ENCODE data around the gene CDC25A. TPM values are rescaled to one million over a fixed set of nuclear protein-coding genes. Genes with fewer than 3 reads are reported as not detected.
A peak's percentile ranks its signal among the peaks of the same experiment; 100 is the strongest.

CDC25A gene
- total and polyA plus RNA-seq, 4 experiments from 2014 or later = 0.09 TPM; not detected in 3

DNA sequence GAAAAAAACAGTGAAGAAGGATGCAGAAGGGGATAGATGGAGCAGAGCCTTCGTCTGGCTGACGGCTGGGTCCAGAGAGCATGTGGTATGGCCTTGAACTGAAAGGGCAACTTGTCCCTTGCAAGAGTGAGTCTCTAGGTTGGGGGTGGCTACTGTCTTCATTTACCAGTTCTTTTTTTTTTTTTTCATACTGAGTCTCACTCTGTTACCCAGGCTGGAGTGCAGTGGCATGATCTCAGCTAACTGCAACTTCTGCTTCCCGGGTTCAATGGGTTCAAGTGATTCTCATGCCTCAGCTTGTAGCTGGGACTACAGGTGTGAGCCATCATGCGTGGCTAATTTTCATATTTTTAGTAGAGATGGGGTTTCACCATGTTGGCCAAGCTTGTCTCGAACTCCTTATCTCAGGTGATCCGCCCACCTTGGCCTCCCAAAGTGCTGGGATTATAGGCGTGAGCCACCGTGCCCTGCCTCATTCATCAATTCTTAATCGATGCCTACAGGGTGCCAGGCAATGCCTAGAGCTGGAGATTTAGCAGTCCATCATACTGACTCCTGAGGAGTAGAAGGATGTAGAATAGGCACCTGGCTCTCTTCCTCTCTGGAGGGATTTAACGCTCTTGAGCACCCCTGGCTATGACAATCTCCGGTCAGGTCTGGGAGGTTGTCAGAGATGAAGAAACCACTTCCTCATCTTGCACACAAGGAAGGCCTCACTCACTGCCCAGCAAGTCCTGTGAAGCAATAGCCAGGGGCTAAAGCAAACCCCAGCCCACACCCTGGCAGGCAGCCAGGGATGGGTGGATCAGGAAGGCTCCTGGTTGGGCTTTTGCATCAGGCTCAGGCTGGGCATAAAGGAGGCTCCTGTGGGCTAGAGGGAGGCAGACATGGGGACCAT is 34.6 kb upstream of the CDC25A start, which contains the start of gene CAMP:
CAMP (plus strand) TSS at position 880 of the 898 bp plus-strand sequence; CDS start at position 897, 17 bp downstream.
- DNase-seq = no peak
- Histone ChIP-seq H3K9me3 (ENCODE audit: control insufficient read depth in 1 of 2, low read length in 2 of 2) (no peaks in the 10 kb centered on the region), H3K36me3 (ENCODE audit: insufficient read depth, low read length) (no peaks in the 10 kb centered on the region), H3K27me3 (ENCODE audit: insufficient read depth, low read length) (no peaks in the 10 kb centered on the region), H3K4me3 (ENCODE audit: low read length in 2 of 2) (no peak within 1 kb of the TSS), H3K4me1 (ENCODE audit: insufficient read depth, low read length) (no peaks in the 10 kb centered on the region), H3K27ac (ENCODE audit: low read depth, low read length) (no peak within 1 kb of the TSS)
- peak within 1 kb of the TSS in 1 of 7 donors; percentile 39 for H3K27ac Mint-ChIP-seq
- ChIA-PET POLR2A (ENCODE audit: partially characterized antibody) (no interaction called here), CTCF (ENCODE audit: partially characterized antibody) (interaction anchor here (0.5 kb wide), 1 partner anchor 50 kb away, joined by 3 read pairs; no protein-coding TSS in a partner anchor)
- H3K9me3 Mint-ChIP-seq = peaks cover 0 to 2% (median 0%) of the 10 kb centered on the region in 8 donors
- peaks cover 0 to 2% (median 0%) of the 10 kb centered on the region in 4 donors for H3K4me1 Mint-ChIP-seq
- H3K4me3 Mint-ChIP-seq = no peak within 1 kb of the TSS
- intact Hi-C loops (cut with micrococcal nuclease) = no loop called here
- no peaks in the 10 kb centered on the region for H3K36me3 Mint-ChIP-seq
- H3K27me3 Mint-ChIP-seq = peaks cover 2% of the 10 kb centered on the region in 2 donors

DNA sequence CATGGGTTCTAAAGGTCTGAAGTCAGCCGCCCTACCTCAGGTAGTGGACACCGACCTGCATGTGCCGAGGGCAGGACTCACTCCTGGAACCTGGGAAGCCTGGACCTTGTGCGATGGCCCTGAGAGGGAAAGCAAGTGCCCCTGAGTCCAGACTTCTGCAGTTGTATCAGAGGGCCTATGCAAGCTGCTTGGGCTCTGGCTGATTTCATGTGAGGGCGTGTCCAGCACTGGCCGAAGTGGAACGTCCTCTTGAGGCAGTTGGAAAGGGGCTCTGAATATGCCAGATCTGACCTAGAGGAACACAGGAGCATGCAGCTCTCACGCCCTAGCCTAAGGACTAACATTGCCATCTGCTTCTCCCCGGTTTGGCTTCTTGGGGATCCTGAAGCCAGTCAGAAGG is 32.5 kb upstream of the CDC25A start:
- Mint-ChIP-seq H3K36me3 (no peaks in the 10 kb centered on the region), H3K4me1 (no peaks in the 10 kb centered on the region), H3K4me3 (no peak overlapping the region), H3K27ac (no peak overlapping the region), H3K9me3 (peaks cover 0 to 2% (median 0%) of the 10 kb centered on the region in 8 donors), H3K27me3 (no peaks in the 10 kb centered on the region)
- intact Hi-C loops (cut with micrococcal nuclease) = no loop called here
- Histone ChIP-seq H3K4me1 (ENCODE audit: insufficient read depth, low read length) (no peaks in the 10 kb centered on the region), H3K4me3 (ENCODE audit: low read length in 2 of 2) (no peak overlapping the region), H3K27me3 (ENCODE audit: insufficient read depth, low read length) (no peaks in the 10 kb centered on the region), H3K9me3 (ENCODE audit: control insufficient read depth in 1 of 2, low read length in 2 of 2) (no peaks in the 10 kb centered on the region), H3K36me3 (ENCODE audit: insufficient read depth, low read length) (no peaks in the 10 kb centered on the region), H3K27ac (ENCODE audit: low read depth, low read length) (no peak overlapping the region)
- DNase-seq = no peak
- ChIA-PET CTCF (ENCODE audit: partially characterized antibody) (no interaction called here), POLR2A (ENCODE audit: partially characterized antibody) (no interaction called here)

DNA sequence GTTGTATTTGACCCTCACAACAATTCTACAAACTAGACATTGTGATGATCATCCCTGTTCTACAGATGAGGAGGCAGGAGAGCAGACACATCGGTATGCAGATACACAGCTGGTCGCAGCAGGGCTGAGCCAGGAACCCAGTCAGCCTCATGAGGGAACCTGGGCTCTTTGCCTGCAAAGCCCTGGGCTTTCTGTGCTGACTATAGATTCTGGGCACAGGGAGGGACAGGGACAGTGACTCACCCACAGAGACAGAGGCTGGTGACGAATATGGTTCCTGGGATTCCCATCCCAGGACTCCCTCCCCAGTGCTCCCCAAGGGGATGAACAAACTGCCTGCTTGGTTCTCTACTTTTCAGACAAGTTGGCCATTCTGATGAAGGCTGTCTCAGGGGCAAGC is 31.3 kb upstream of the CDC25A start:
- POLR2A ChIA-PET (ENCODE audit: partially characterized antibody) = no interaction called here
- H3K9me3 Mint-ChIP-seq = peaks cover 0 to 2% (median 0%) of the 10 kb centered on the region in 8 donors
- DNase-seq = no peak
- H3K9me3 ChIP-seq (ENCODE audit: control insufficient read depth in 1 of 2, low read length in 2 of 2) = no peaks in the 10 kb centered on the region
- H3K27ac Mint-ChIP-seq = no peak overlapping the region
- H3K27me3 ChIP-seq (ENCODE audit: insufficient read depth, low read length) = no peaks in the 10 kb centered on the region
- no peaks in the 10 kb centered on the region for H3K36me3 ChIP-seq (ENCODE audit: insufficient read depth, low read length)
- H3K4me1 Mint-ChIP-seq = no peaks in the 10 kb centered on the region
- no peak overlapping the region for H3K4me3 ChIP-seq (ENCODE audit: low read length in 2 of 2)
- CTCF ChIA-PET (ENCODE audit: partially characterized antibody) = no interaction called here
- no peaks in the 10 kb centered on the region for H3K27me3 Mint-ChIP-seq
- H3K4me3 Mint-ChIP-seq = no peak overlapping the region
- intact Hi-C loops (cut with micrococcal nuclease) = no loop called here
- no peak overlapping the region for H3K27ac ChIP-seq (ENCODE audit: low read depth, low read length)
- no peaks in the 10 kb centered on the region for H3K36me3 Mint-ChIP-seq
- no peaks in the 10 kb centered on the region for H3K4me1 ChIP-seq (ENCODE audit: insufficient read depth, low read length)

DNA sequence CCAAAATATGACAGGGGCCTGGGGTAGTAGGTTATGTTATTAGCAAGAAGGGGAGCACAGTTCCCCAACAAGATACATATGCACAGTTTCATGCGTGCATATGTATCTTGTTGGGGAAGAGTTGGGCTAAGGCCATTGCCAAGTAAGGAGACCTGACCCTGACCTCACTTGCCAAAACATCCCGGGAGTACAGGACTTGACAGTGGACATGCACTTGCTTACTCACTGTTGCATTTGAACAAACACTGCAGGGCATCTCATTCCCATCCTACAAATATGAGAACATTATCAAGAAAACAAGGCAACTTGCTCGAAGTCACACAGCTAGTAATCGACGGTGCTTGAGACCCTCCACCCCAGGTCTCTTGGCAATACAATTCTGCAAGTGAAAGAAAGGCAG is 30.3 kb upstream of the CDC25A start:
- POLR2A ChIA-PET (ENCODE audit: partially characterized antibody) = no interaction called here
- H3K9me3 ChIP-seq (ENCODE audit: control insufficient read depth in 1 of 2, low read length in 2 of 2) = no peaks in the 10 kb centered on the region
- no peak for DNase-seq
- no peak overlapping the region for H3K27ac ChIP-seq (ENCODE audit: low read depth, low read length)
- Mint-ChIP-seq H3K4me1 (no peaks in the 10 kb centered on the region), H3K27me3 (no peaks in the 10 kb centered on the region), H3K4me3 (no peak overlapping the region), H3K36me3 (no peaks in the 10 kb centered on the region), H3K27ac (peak overlapping the region in 1 of 7 donors; percentile 23), H3K9me3 (peaks cover 0 to 2% (median 0%) of the 10 kb centered on the region in 8 donors)
- CTCF ChIA-PET (ENCODE audit: partially characterized antibody) = interaction anchor here (0.6 kb wide), 1 partner anchor 831 kb away, joined by 3 read pairs; no protein-coding TSS in a partner anchor
- no peaks in the 10 kb centered on the region for H3K27me3 ChIP-seq (ENCODE audit: insufficient read depth, low read length)
- H3K4me1 ChIP-seq (ENCODE audit: insufficient read depth, low read length) = no peaks in the 10 kb centered on the region
- no peaks in the 10 kb centered on the region for H3K36me3 ChIP-seq (ENCODE audit: insufficient read depth, low read length)
- H3K4me3 ChIP-seq (ENCODE audit: low read length in 2 of 2) = no peak overlapping the region
- intact Hi-C loops (cut with micrococcal nuclease) = no loop called here

DNA sequence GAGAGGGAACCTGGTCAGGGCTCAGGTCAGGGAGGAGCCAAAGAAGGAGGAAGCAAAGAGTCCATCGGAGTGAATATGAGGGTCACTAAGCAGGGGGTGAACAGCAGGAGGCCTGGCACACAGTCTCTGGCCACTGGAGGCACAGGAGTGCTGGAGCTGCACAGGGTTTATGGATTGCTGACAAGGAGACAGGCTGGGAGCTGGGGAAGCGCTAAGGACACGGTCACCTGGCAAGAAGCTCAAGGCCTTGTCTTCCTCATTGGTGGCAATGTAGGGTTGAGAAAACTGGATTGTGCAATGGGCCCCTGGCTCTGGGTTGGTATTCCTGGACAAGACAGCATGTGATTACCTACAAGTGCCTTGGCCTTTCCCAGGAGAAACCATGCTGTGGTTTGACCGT is 29.2 kb upstream of the CDC25A start:
- Mint-ChIP-seq H3K4me3 (no peak overlapping the region), H3K27ac (no peak overlapping the region), H3K9me3 (peaks cover 0 to 2% (median 0%) of the 10 kb centered on the region in 8 donors), H3K27me3 (no peaks in the 10 kb centered on the region), H3K4me1 (no peaks in the 10 kb centered on the region), H3K36me3 (no peaks in the 10 kb centered on the region)
- ChIA-PET CTCF (ENCODE audit: partially characterized antibody) (no interaction called here), POLR2A (ENCODE audit: partially characterized antibody) (no interaction called here)
- no peak for DNase-seq
- Histone ChIP-seq H3K4me1 (ENCODE audit: insufficient read depth, low read length) (no peaks in the 10 kb centered on the region), H3K4me3 (ENCODE audit: low read length in 2 of 2) (no peak overlapping the region), H3K9me3 (ENCODE audit: control insufficient read depth in 1 of 2, low read length in 2 of 2) (no peaks in the 10 kb centered on the region), H3K36me3 (ENCODE audit: insufficient read depth, low read length) (no peaks in the 10 kb centered on the region), H3K27ac (ENCODE audit: low read depth, low read length) (no peak overlapping the region), H3K27me3 (ENCODE audit: insufficient read depth, low read length) (no peaks in the 10 kb centered on the region)
- intact Hi-C loops (cut with micrococcal nuclease) = no loop called here

DNA sequence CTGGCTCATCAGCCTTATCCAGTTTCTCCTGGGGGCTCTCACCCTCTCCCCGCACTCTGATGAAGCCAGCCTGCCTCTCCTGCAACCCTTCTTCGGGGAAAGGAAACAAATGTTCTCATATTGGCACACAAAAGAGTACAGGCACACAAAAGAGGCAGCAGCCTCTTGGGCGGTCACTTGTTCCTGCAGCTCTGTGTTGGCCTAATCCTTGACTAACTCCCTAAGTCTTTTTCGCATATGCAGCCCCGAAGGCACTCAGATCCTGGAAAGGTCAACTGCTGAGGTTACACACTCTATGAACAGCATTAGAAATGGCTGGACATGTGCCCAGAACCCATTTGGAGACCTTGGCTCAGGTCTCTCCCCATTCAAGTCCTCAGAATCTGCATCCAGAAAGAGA is 27.7 kb upstream of the CDC25A start:
- intact Hi-C loops (cut with micrococcal nuclease) = no loop called here
- no peaks in the 10 kb centered on the region for H3K4me1 Mint-ChIP-seq
- no peaks in the 10 kb centered on the region for H3K36me3 Mint-ChIP-seq
- Histone ChIP-seq H3K4me1 (ENCODE audit: insufficient read depth, low read length) (no peaks in the 10 kb centered on the region), H3K9me3 (ENCODE audit: control insufficient read depth in 1 of 2, low read length in 2 of 2) (no peaks in the 10 kb centered on the region), H3K36me3 (ENCODE audit: insufficient read depth, low read length) (no peaks in the 10 kb centered on the region), H3K27me3 (ENCODE audit: insufficient read depth, low read length) (no peaks in the 10 kb centered on the region), H3K27ac (ENCODE audit: low read depth, low read length) (no peak overlapping the region), H3K4me3 (ENCODE audit: low read length in 2 of 2) (no peak overlapping the region)
- ChIA-PET POLR2A (ENCODE audit: partially characterized antibody) (no interaction called here), CTCF (ENCODE audit: partially characterized antibody) (no interaction called here)
- no peak overlapping the region for H3K4me3 Mint-ChIP-seq
- H3K9me3 Mint-ChIP-seq = peaks cover 0 to 2% (median 0%) of the 10 kb centered on the region in 8 donors
- H3K27me3 Mint-ChIP-seq = no peaks in the 10 kb centered on the region
- no peak overlapping the region for H3K27ac Mint-ChIP-seq
- no peak for DNase-seq

DNA sequence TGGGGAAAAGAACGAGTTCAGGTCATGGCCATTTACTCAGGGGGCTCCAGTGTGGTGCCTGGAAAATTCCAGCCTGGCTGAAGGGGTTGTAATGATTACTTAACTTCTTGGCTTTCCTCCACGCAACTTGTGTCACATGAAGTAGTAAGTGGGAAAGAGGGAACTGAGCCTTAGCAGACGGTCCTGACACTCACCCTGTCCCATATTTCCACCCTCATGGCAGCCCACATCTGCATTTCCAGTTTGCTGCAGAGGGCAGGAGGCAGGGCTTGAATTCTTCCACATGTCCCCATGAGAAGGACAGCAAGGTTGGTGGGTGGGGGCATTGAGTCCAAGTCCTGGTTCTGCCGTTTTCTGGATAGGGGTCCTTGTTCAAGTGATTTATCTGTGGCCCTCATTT is 27.2 kb upstream of the CDC25A start:
- Mint-ChIP-seq H3K27me3 (no peaks in the 10 kb centered on the region), H3K9me3 (peaks cover 0 to 2% (median 0%) of the 10 kb centered on the region in 8 donors), H3K4me3 (no peak overlapping the region), H3K36me3 (no peaks in the 10 kb centered on the region), H3K27ac (no peak overlapping the region), H3K4me1 (no peaks in the 10 kb centered on the region)
- Histone ChIP-seq H3K27ac (ENCODE audit: low read depth, low read length) (no peak overlapping the region), H3K4me1 (ENCODE audit: insufficient read depth, low read length) (no peaks in the 10 kb centered on the region), H3K27me3 (ENCODE audit: insufficient read depth, low read length) (no peaks in the 10 kb centered on the region), H3K36me3 (ENCODE audit: insufficient read depth, low read length) (no peaks in the 10 kb centered on the region), H3K4me3 (ENCODE audit: low read length in 2 of 2) (no peak overlapping the region), H3K9me3 (ENCODE audit: control insufficient read depth in 1 of 2, low read length in 2 of 2) (no peaks in the 10 kb centered on the region)
- intact Hi-C loops (cut with micrococcal nuclease) = no loop called here
- POLR2A ChIA-PET (ENCODE audit: partially characterized antibody) = no interaction called here
- CTCF ChIA-PET (ENCODE audit: partially characterized antibody) = no interaction called here
- no peak for DNase-seq

Data from CD4-positive, alpha-beta memory T cell (primary cell).